DND-41 (cell line): ENCODE measurements around the gene PHF21B.

Experiments used
- ATAC-seq: fragments of 200-7000 bp; cut with Tn5 transposase; 3 replicates; pipeline ENCODE4 v1.9.1; 2021; ENCODE audit warnings: low read depth; ENCODE audit not compliant: insufficient read depth
- DNase-seq: peaks from one replicate; pipeline ENCODE4 v3.0.0-alpha.2; 2020
- H2AFZ ChIP-seq: 2 replicates; pipeline ENCODE4 v1.6.0; 2012; ENCODE audit warnings: low read depth, low read length
- H3K27ac ChIP-seq: 2 replicates; pipeline ENCODE4 v1.5.1; 2012; ENCODE audit warnings: low read length, inconsistent platforms
- H3K27me3 ChIP-seq: fragments of 200-600 bp; sonication (generic); 2 replicates; pipeline ENCODE4 v1.6.0; 2012; ENCODE audit warnings: low read length, mild to moderate bottlenecking, inconsistent platforms; ENCODE audit not compliant: insufficient read depth, poor library complexity
- H3K36me3 ChIP-seq: 2 replicates; pipeline ENCODE4 v1.5.1; 2012; ENCODE audit warnings: low read length, inconsistent platforms; ENCODE audit not compliant: insufficient read depth
- H3K4me1 ChIP-seq: 2 replicates; pipeline ENCODE4 v1.5.1; 2012; ENCODE audit warnings: mild to moderate bottlenecking, low read length; ENCODE audit not compliant: insufficient read depth
- H3K4me2 ChIP-seq: 2 replicates; pipeline ENCODE4 v1.6.0; 2012; ENCODE audit warnings: mild to moderate bottlenecking, moderate library complexity, low read length, inconsistent platforms; ENCODE audit not compliant: insufficient read depth
- H3K4me3 ChIP-seq, 2 experiments: fragments of 200-600 bp in 1 of 2; shearing (Covaris generic) in 1 of 2; 2 replicates each; pipeline ENCODE4 v1.5.1; 2012 to 2016; ENCODE audit warnings: inconsistent platforms in 2 of 2, low read length in 2 of 2, mild to moderate bottlenecking in 2 of 2, low read depth in 1 of 2, moderate library complexity in 1 of 2
- H3K79me2 ChIP-seq: 2 replicates; pipeline ENCODE4 v1.6.0; 2012; ENCODE audit warnings: low read length, inconsistent platforms; ENCODE audit not compliant: insufficient read depth
- H3K9ac ChIP-seq: 2 replicates; pipeline ENCODE4 v1.6.0; 2012; ENCODE audit warnings: low read depth, mild to moderate bottlenecking, inconsistent platforms, low read length, moderate library complexity
- H3K9me3 ChIP-seq: 2 replicates; pipeline ENCODE4 v1.5.1; 2012; ENCODE audit warnings: low read length, moderate library complexity, mild to moderate bottlenecking, inconsistent platforms; ENCODE audit not compliant: insufficient read depth, severe bottlenecking
- H4K20me1 ChIP-seq: 2 replicates; pipeline ENCODE4 v1.6.0; 2012; ENCODE audit warnings: low read length; ENCODE audit not compliant: insufficient read depth
- CTCF ChIP-seq: IDR thresholded peaks from 2 replicates; pipeline ENCODE4 v1.5.1; 2012; ENCODE audit warnings: borderline replicate concordance, low read length, moderate library complexity, mild to moderate bottlenecking; ENCODE audit not compliant: poor library complexity, severe bottlenecking; ENCODE audit errors: extremely low read depth
- EZH2 ChIP-seq: IDR thresholded peaks from 3 replicates; pipeline ENCODE4 v1.6.1; 2012; ENCODE audit warnings: borderline replicate concordance, low read depth, mild to moderate bottlenecking, moderate library complexity, low read length, inconsistent platforms; ENCODE audit not compliant: severe bottlenecking

The PHF21B gene

GRCh38 chr22:44878483-44879300 lies 131.1 kb downstream of the PHF21B start:
- TF ChIP-seq EZH2 (no peak), CTCF (no peak)
- Histone ChIP-seq H4K20me1 (peaks cover 3% of the 10 kb centered on the region; the same call in 1 of the 2 replicates), H3K4me1 (no peaks in the 10 kb centered on the region), H3K4me2 (no peak overlapping the region), H3K36me3 (peaks cover 51% of the 10 kb centered on the region), H3K9ac (no peak overlapping the region), H2AFZ (no peak overlapping the region), H3K27ac (no peak overlapping the region), H3K9me3 (no peaks in the 10 kb centered on the region), H3K4me3 (no peak overlapping the region), H3K79me2 (no peaks in the 10 kb centered on the region), H3K27me3 (no peaks in the 10 kb centered on the region)
- DNase-seq (no peak), ATAC-seq (no peak)

- H3K36me3 ChIP-seq = peaks cover 47% of the 10 kb centered on the region
- ATAC-seq (no peak), DNase-seq (no peak)
- peaks cover 3% of the 10 kb centered on the region for H3K9me3 ChIP-seq
- H4K20me1 ChIP-seq = no peaks in the 10 kb centered on the region
- no peak overlapping the region for H3K9ac ChIP-seq
- TF ChIP-seq CTCF (no peak), EZH2 (no peak)
- H3K79me2 ChIP-seq = no peaks in the 10 kb centered on the region
- H3K4me2 ChIP-seq = no peak overlapping the region
- H3K27me3 ChIP-seq = no peaks in the 10 kb centered on the region
- no peak overlapping the region for H3K4me3 ChIP-seq
- no peak overlapping the region for H3K27ac ChIP-seq
- no peaks in the 10 kb centered on the region for H3K4me1 ChIP-seq
- no peak overlapping the region for H2AFZ ChIP-seq
Measured at GRCh38 chr22:44876921-44877320, 132.9 kb downstream of the PHF21B start.

DNA sequence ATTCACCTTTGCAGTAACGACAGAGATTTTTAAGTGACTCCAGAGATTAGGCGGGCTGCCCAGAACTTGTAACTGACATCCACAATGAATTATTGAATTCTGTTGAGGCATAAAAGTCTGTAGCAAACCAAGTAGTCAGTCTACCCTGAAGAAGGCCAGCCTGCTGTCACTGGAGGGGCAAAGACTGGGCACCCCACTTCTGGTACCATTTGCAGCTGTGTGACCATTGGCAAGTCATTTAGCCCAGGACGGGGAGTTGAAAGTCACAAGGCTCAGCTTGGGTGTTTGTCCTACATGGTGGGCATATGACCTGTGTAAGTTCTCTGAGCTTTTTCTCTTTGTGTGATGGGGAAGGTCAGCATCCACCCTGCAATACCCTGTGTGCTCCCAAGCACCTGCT lies 138.0 kb downstream of the PHF21B start:
- Histone ChIP-seq H2AFZ (no peak overlapping the region), H3K4me2 (no peak overlapping the region), H3K36me3 (peaks cover 17% of the 10 kb centered on the region), H3K9ac (no peak overlapping the region), H3K79me2 (no peaks in the 10 kb centered on the region), H4K20me1 (no peaks in the 10 kb centered on the region), H3K27me3 (no peaks in the 10 kb centered on the region), H3K9me3 (peaks cover 5% of the 10 kb centered on the region), H3K4me1 (peaks cover 9% of the 10 kb centered on the region), H3K4me3 (no peak overlapping the region), H3K27ac (no peak overlapping the region)
- DNase-seq = no peak
- TF ChIP-seq CTCF (no peak), EZH2 (no peak)
- ATAC-seq = no peak
